Mesenchymal stem cell (in vitro differentiated cells and primary cell): ENCODE results near the gene PLPP4.

Experiments used
- DNase-seq: peaks from one replicate; pipeline ENCODE4 v3.0.0-alpha.2; 2013
- H2AFZ ChIP-seq: one replicate; pipeline ENCODE4 v1.6.1; 2013; ENCODE audit warnings: low read depth, mild to moderate bottlenecking, control low read depth, inconsistent platforms, low read length, moderate library complexity
- H2AK5ac ChIP-seq: 2 replicates; pipeline ENCODE4 v1.6.1; 2013; ENCODE audit warnings: low read length, moderate library complexity, mild to moderate bottlenecking, inconsistent platforms; ENCODE audit not compliant: severe bottlenecking
- H2BK120ac ChIP-seq: one replicate; pipeline ENCODE4 v1.6.1; 2013; ENCODE audit warnings: low read depth, mild to moderate bottlenecking, inconsistent platforms, low read length, moderate library complexity
- H2BK12ac ChIP-seq, 2 experiments: one replicate each; pipeline ENCODE4 v1.6.1; 2013; ENCODE audit warnings: inconsistent platforms in 2 of 2, low read length in 2 of 2, mild to moderate bottlenecking in 2 of 2, moderate library complexity in 2 of 2, control low read depth in 1 of 2
- H2BK15ac ChIP-seq: one replicate; pipeline ENCODE4 v1.6.1; 2013; ENCODE audit warnings: mild to moderate bottlenecking, low read depth, inconsistent platforms; ENCODE audit not compliant: poor library complexity, severe bottlenecking
- H2BK5ac ChIP-seq: 2 replicates; pipeline ENCODE4 v1.6.1; 2013; ENCODE audit warnings: low read depth, mild to moderate bottlenecking, low read length, control low read depth, inconsistent platforms; ENCODE audit not compliant: poor library complexity, severe bottlenecking
- H3K14ac ChIP-seq, 2 experiments: one replicate each; pipeline ENCODE4 v1.6.1; 2013; ENCODE audit warnings: inconsistent platforms in 2 of 2, low read length in 2 of 2, control low read depth in 1 of 2, mild to moderate bottlenecking in 1 of 2, moderate library complexity in 1 of 2
- H3K18ac ChIP-seq, 2 experiments: one replicate each; pipeline ENCODE4 v1.6.1; 2013; ENCODE audit warnings: inconsistent platforms in 2 of 2, low read length in 2 of 2, control low read depth in 1 of 2, low read depth in 1 of 2, mild to moderate bottlenecking in 1 of 2
- H3K23ac ChIP-seq, 2 experiments: one replicate each; pipeline ENCODE4 v1.6.1; 2013; ENCODE audit warnings: inconsistent platforms in 2 of 2, low read length in 2 of 2, mild to moderate bottlenecking in 2 of 2, moderate library complexity in 2 of 2, control low read depth in 1 of 2
- H3K27ac ChIP-seq: 2 replicates; pipeline ENCODE4 v1.5.1; 2013; ENCODE audit warnings: mild to moderate bottlenecking, moderate library complexity, low read length, control low read depth, inconsistent platforms; ENCODE audit not compliant: poor library complexity, severe bottlenecking
- H3K27me3 ChIP-seq, 2 experiments: 2 replicates each; pipeline versions ENCODE4 v1.6.1 to v1.7.0; 2013; ENCODE audit warnings: low read length in 2 of 2, mild to moderate bottlenecking in 2 of 2, moderate library complexity in 2 of 2, control low read depth in 1 of 2, inconsistent platforms in 1 of 2; ENCODE audit not compliant: control insufficient read depth in 1 of 2, insufficient read depth in 1 of 2
- H3K36me3 ChIP-seq, 2 experiments: 2 replicates each; pipeline versions ENCODE4 v1.6.1 to v1.7.0; 2013; ENCODE audit warnings: low read length in 2 of 2, control low read depth in 1 of 2, inconsistent platforms in 1 of 2, low read depth in 1 of 2, mild to moderate bottlenecking in 1 of 2; ENCODE audit not compliant: insufficient read depth in 2 of 2, control insufficient read depth in 1 of 2
- H3K4ac ChIP-seq, 2 experiments: one replicate each; pipeline ENCODE4 v1.6.1; 2013; ENCODE audit warnings: inconsistent platforms in 2 of 2, low read length in 2 of 2, mild to moderate bottlenecking in 2 of 2, moderate library complexity in 2 of 2, control low read depth in 1 of 2, low read depth in 1 of 2
- H3K4me1 ChIP-seq: 2 replicates; pipeline ENCODE4 v1.6.1; 2013; ENCODE audit warnings: low read depth, low read length, control low read depth; ENCODE audit not compliant: control insufficient read depth, insufficient read depth
- H3K4me2 ChIP-seq: 2 replicates; pipeline ENCODE4 v1.6.1; 2013; ENCODE audit warnings: low read length, mild to moderate bottlenecking, inconsistent platforms; ENCODE audit not compliant: poor library complexity, severe bottlenecking
- H3K4me3 ChIP-seq, 2 experiments: 2 replicates each; pipeline versions ENCODE4 v1.5.1 to v1.7.0; 2013; ENCODE audit warnings: low read length in 2 of 2, mild to moderate bottlenecking in 2 of 2, control low read depth in 1 of 2, low read depth in 1 of 2; ENCODE audit not compliant: insufficient read depth in 1 of 2
- H3K79me1 ChIP-seq: replicated peaks from 2 replicates; pipeline ENCODE4 v1.6.1; 2013; ENCODE audit warnings: mild to moderate bottlenecking, control low read depth, low read length, inconsistent platforms; ENCODE audit not compliant: poor library complexity, severe bottlenecking
- H3K9ac ChIP-seq: 2 replicates; pipeline ENCODE4 v1.7.0; 2013; ENCODE audit warnings: mild to moderate bottlenecking, low read length, moderate library complexity
- H3K9me3 ChIP-seq: 2 replicates; pipeline ENCODE4 v1.7.0; 2013; ENCODE audit warnings: mild to moderate bottlenecking, low read length; ENCODE audit not compliant: control insufficient read depth
- H4K8ac ChIP-seq: one replicate; pipeline ENCODE4 v1.6.1; 2013; ENCODE audit warnings: inconsistent platforms, mild to moderate bottlenecking, low read length, moderate library complexity
- H4K91ac ChIP-seq: one replicate; pipeline ENCODE4 v1.6.1; 2013; ENCODE audit warnings: mild to moderate bottlenecking, low read length, inconsistent platforms
- WGBS: methylation state at CpG from one replicate; pipeline ENCODE4 v1.1.7; 2013; ENCODE audit warnings: mixed read lengths; 5-methylcytosine and 5-hydroxymethylcytosine counted together

The PLPP4 gene

DNA sequence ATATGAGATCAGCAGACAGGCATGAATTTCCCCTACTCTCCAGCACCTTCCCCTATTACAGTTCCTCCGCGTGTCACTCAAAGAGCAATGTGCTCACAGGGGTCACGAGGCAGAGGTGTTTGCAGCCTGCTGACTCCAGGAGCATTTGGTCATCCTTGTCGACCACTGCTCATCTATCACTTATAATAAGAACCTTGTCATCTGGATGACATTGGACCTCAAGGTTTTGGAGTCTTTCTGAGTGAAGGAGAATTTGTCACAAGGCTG is 32.9 kb upstream of the PLPP4 start:
- no peaks in the 10 kb centered on the region for H3K36me3 ChIP-seq
- no peak overlapping the region for H2BK120ac ChIP-seq
- no peak overlapping the region for H2AK5ac ChIP-seq
- H3K4me2 ChIP-seq, result no peak overlapping the region
- H2BK5ac ChIP-seq, result no peak overlapping the region
- peaks cover 0 to 3% of the 10 kb centered on the region in 2 experiments for H3K27me3 ChIP-seq
- no peak for DNase-seq
- H3K14ac ChIP-seq, result no peak overlapping the region
- no peak overlapping the region for H4K91ac ChIP-seq
- 71% methylated on average over 3 of the region's 4 CpGs for WGBS
- no peak overlapping the region for H3K4ac ChIP-seq
- H3K18ac ChIP-seq, result no peak overlapping the region
- no peak overlapping the region for H3K23ac ChIP-seq
- H3K9me3 ChIP-seq, result no peaks in the 10 kb centered on the region
- H2AFZ ChIP-seq, result no peak overlapping the region
- peaks cover 2% of the 10 kb centered on the region for H3K4me1 ChIP-seq
- no peak overlapping the region for H2BK15ac ChIP-seq
- no peaks in the 10 kb centered on the region for H3K79me1 ChIP-seq
- H4K8ac ChIP-seq, result no peak overlapping the region
- H3K9ac ChIP-seq, result no peak overlapping the region
- H3K27ac ChIP-seq, result no peak overlapping the region
- H3K4me3 ChIP-seq, result no peak overlapping the region
- H2BK12ac ChIP-seq, result no peak overlapping the region

- Histone ChIP-seq H4K8ac (no peak overlapping the region), H3K14ac (no peak overlapping the region), H3K36me3 (no peaks in the 10 kb centered on the region), H3K23ac (no peak overlapping the region), H4K91ac (no peak overlapping the region), H3K9me3 (no peaks in the 10 kb centered on the region), H2AFZ (no peak overlapping the region), H2BK12ac (no peak overlapping the region), H3K4me1 (peaks cover 2% of the 10 kb centered on the region), H2AK5ac (no peak overlapping the region), H2BK120ac (no peak overlapping the region), H2BK5ac (no peak overlapping the region), H3K18ac (no peak overlapping the region), H3K4ac (no peak overlapping the region), H2BK15ac (no peak overlapping the region), H3K79me1 (no peaks in the 10 kb centered on the region), H3K4me2 (no peak overlapping the region), H3K27ac (no peak overlapping the region), H3K4me3 (no peak overlapping the region), H3K9ac (no peak overlapping the region), H3K27me3 (peaks cover 0 to 5% of the 10 kb centered on the region in 2 experiments)
- 49% methylated on average over 3 of the region's 3 CpGs for WGBS
- no peak for DNase-seq
These were observed 30.7 kb upstream of the PLPP4 start for GRCh38 chr10:120426306-120426705.

GRCh38 chr10:120428754-120429153 is 28.3 kb upstream of the PLPP4 start:
- 86% methylated on average over 5 of the region's 5 CpGs for WGBS
- no peak overlapping the region for H3K27ac ChIP-seq
- no peak for DNase-seq

GRCh38 chr10:120429395-120429794 is 27.6 kb upstream of the PLPP4 start:
- H3K27me3 ChIP-seq, result peaks cover 0 to 15% of the 10 kb centered on the region in 2 experiments
- H2AK5ac ChIP-seq, result no peak overlapping the region
- H3K36me3 ChIP-seq, result no peaks in the 10 kb centered on the region
- H3K4ac ChIP-seq, result no peak overlapping the region
- WGBS, result 91% methylated on average over 5 of the region's 5 CpGs
- no peak overlapping the region for H3K23ac ChIP-seq
- H3K9me3 ChIP-seq, result no peaks in the 10 kb centered on the region
- no peak for DNase-seq
- no peak overlapping the region for H3K14ac ChIP-seq
- no peak overlapping the region for H3K9ac ChIP-seq
- no peaks in the 10 kb centered on the region for H3K79me1 ChIP-seq
- no peak overlapping the region for H3K4me2 ChIP-seq
- H2BK15ac ChIP-seq, result no peak overlapping the region
- no peak overlapping the region for H2AFZ ChIP-seq
- H3K4me3 ChIP-seq, result no peak overlapping the region
- no peak overlapping the region for H3K27ac ChIP-seq
- H2BK12ac ChIP-seq, result no peak overlapping the region
- H2BK120ac ChIP-seq, result no peak overlapping the region
- H4K8ac ChIP-seq, result no peak overlapping the region
- H3K18ac ChIP-seq, result no peak overlapping the region
- no peak overlapping the region for H2BK5ac ChIP-seq
- H3K4me1 ChIP-seq, result no peaks in the 10 kb centered on the region
- no peak overlapping the region for H4K91ac ChIP-seq

More at GRCh38 chr10:120428754-120429153, 28.3 kb upstream of the PLPP4 start:
- Histone ChIP-seq H2BK5ac (no peak overlapping the region), H4K8ac (no peak overlapping the region), H3K18ac (no peak overlapping the region), H2BK120ac (no peak overlapping the region), H4K91ac (no peak overlapping the region), H3K79me1 (no peaks in the 10 kb centered on the region), H3K14ac (no peak overlapping the region), H3K23ac (no peak overlapping the region), H2BK12ac (no peak overlapping the region), H3K4me1 (no peaks in the 10 kb centered on the region), H3K4me2 (no peak overlapping the region), H2BK15ac (no peak overlapping the region), H3K36me3 (no peaks in the 10 kb centered on the region), H3K4me3 (no peak overlapping the region), H3K9ac (no peak overlapping the region), H2AFZ (no peak overlapping the region), H2AK5ac (no peak overlapping the region), H3K27me3 (peaks cover 0 to 15% of the 10 kb centered on the region in 2 experiments), H3K9me3 (no peaks in the 10 kb centered on the region), H3K4ac (no peak overlapping the region)
